ENCODE data around the gene CER1. TPM values are rescaled to one million over a fixed set of nuclear protein-coding genes. Genes with fewer than 3 reads are reported as not detected.

Gene CER1
- total RNA-seq, 4 donors from 2014 or later: not detected

Other genes with a start within 250 kb of the CER1 start
- gene ZDHHC21, start 29.3 kb downstream of the CER1 start, total RNA-seq: 10 to 100 TPM in 1 of 4 donors, 1 to 10 TPM in 3; 6.5 to 12.9 (median 9.5) TPM
- 1 to 10 TPM; 1.1 to 5.8 (median 2.1) TPM for gene FREM1, start 187.7 kb upstream of the CER1 start, total RNA-seq

Measured in suprapubic skin (tissue), 4 donors.